Measurements from ENCODE around the gene PCNX3. TPM values are rescaled to one million over a fixed set of nuclear protein-coding genes. Genes with fewer than 3 reads are reported as not detected.
A peak's percentile ranks its signal among the peaks of the same experiment; 100 is the strongest.

PCNX3 gene
- total and polyA plus RNA-seq, 2 of the 13 experiments (the other 11 are each of a cell fraction or from before 2014, with no cell fraction given): 16.2 to 23.0 TPM

DNA sequence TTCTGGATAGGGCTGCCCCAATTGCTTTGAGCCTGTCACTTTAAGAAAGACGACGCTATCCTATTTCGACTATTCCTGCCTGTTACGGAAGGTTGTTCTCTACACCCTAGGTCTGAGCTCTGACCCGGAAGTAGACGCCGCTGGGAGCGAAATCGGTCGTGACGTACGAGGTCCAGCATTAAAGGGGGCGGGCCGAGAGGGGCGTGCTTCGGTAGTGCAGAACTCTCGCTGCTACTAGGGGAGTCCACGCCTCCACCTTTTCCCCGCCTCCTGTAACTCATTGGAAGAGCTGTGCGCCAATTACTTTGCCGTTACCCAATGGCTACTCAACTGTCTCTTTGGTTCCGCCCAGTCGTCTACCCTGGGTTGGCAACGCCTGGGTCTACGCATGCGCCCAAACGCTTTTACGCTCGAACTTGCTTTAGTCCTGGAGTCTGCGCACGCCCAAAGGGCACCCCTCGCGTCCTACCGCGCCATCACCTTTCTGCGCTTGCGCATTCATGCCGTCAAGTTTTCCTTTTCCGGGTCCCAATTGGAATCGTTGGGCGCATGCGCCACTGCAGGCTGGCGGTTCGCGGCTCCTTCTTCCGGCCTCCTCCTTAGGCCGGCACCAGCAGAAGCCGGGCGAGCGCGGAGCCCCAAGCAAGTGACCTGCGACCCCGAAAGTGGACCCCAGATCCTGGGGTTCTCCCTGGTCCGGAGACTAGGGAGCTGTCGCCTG, at the start of gene PCNX3 (continued):
- TF ChIP-seq, protein P1, sequence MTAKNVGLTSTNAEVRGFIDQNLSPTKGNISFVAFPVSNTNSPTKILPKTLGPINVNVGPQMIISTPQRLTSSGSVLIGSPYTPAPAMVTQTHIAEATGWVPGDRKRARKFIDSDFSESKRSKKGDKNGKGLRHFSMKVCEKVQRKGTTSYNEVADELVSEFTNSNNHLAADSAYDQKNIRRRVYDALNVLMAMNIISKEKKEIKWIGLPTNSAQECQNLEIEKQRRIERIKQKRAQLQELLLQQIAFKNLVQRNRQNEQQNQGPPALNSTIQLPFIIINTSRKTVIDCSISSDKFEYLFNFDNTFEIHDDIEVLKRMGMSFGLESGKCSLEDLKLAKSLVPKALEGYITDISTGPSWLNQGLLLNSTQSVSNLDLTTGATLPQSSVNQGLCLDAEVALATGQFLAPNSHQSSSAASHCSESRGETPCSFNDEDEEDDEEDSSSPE (CRISPR knock-in tag; IDR thresholded peaks at IDR 0.05): peak; percentile 29; the same call in 1 of the 2 replicates
- TF ChIP-seq HOXA3 (CRISPR knock-in tag; IDR thresholded peaks at IDR 0.05): peak; percentile 97
- TF ChIP-seq ZNF337 (CRISPR knock-in tag; IDR thresholded peaks at IDR 0.05; ENCODE audit: borderline replicate concordance, low read depth): peak; percentile 38; the same call in 1 of the 2 replicates
- no peak for TF ChIP-seq SRSF1 (optimal IDR thresholded peaks at IDR 0.05; ENCODE audit: low read depth, low read length)
- TF ChIP-seq ZNF570 (CRISPR knock-in tag; IDR thresholded peaks at IDR 0.05; ENCODE audit: borderline replicate concordance): no peak
- peak; percentile 76; the same call in 1 of the 3 replicates for TF ChIP-seq MXI1 (IDR thresholded peaks at IDR 0.05; ENCODE audit: borderline replicate concordance, low read depth, low read length)
- TF ChIP-seq ZNF569 (CRISPR knock-in tag; IDR thresholded peaks at IDR 0.05; ENCODE audit: borderline replicate concordance): no peak
- TF ChIP-seq, protein P2, sequence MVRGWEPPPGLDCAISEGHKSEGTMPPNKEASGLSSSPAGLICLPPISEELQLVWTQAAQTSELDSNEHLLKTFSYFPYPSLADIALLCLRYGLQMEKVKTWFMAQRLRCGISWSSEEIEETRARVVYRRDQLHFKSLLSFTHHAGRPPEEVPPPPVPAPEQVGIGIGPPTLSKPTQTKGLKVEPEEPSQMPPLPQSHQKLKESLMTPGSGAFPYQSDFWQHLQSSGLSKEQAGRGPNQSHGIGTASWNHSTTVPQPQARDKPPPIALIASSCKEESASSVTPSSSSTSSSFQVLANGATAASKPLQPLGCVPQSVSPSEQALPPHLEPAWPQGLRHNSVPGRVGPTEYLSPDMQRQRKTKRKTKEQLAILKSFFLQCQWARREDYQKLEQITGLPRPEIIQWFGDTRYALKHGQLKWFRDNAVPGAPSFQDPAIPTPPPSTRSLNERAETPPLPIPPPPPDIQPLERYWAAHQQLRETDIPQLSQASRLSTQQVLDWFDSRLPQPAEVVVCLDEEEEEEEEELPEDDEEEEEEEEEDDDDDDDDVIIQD (CRISPR knock-in tag; IDR thresholded peaks at IDR 0.05; ENCODE audit: low read depth): no peak
- peak; percentile 92 for TF ChIP-seq GATAD1 (CRISPR knock-in tag; IDR thresholded peaks at IDR 0.05)
- TF ChIP-seq, protein P3, sequence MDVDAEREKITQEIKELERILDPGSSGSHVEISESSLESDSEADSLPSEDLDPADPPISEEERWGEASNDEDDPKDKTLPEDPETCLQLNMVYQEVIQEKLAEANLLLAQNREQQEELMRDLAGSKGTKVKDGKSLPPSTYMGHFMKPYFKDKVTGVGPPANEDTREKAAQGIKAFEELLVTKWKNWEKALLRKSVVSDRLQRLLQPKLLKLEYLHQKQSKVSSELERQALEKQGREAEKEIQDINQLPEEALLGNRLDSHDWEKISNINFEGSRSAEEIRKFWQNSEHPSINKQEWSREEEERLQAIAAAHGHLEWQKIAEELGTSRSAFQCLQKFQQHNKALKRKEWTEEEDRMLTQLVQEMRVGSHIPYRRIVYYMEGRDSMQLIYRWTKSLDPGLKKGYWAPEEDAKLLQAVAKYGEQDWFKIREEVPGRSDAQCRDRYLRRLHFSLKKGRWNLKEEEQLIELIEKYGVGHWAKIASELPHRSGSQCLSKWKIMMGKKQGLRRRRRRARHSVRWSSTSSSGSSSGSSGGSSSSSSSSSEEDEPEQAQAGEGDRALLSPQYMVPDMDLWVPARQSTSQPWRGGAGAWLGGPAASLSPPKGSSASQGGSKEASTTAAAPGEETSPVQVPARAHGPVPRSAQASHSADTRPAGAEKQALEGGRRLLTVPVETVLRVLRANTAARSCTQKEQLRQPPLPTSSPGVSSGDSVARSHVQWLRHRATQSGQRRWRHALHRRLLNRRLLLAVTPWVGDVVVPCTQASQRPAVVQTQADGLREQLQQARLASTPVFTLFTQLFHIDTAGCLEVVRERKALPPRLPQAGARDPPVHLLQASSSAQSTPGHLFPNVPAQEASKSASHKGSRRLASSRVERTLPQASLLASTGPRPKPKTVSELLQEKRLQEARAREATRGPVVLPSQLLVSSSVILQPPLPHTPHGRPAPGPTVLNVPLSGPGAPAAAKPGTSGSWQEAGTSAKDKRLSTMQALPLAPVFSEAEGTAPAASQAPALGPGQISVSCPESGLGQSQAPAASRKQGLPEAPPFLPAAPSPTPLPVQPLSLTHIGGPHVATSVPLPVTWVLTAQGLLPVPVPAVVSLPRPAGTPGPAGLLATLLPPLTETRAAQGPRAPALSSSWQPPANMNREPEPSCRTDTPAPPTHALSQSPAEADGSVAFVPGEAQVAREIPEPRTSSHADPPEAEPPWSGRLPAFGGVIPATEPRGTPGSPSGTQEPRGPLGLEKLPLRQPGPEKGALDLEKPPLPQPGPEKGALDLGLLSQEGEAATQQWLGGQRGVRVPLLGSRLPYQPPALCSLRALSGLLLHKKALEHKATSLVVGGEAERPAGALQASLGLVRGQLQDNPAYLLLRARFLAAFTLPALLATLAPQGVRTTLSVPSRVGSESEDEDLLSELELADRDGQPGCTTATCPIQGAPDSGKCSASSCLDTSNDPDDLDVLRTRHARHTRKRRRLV (CRISPR knock-in tag; IDR thresholded peaks at IDR 0.05): no peak
- TF ChIP-seq, protein P4, sequence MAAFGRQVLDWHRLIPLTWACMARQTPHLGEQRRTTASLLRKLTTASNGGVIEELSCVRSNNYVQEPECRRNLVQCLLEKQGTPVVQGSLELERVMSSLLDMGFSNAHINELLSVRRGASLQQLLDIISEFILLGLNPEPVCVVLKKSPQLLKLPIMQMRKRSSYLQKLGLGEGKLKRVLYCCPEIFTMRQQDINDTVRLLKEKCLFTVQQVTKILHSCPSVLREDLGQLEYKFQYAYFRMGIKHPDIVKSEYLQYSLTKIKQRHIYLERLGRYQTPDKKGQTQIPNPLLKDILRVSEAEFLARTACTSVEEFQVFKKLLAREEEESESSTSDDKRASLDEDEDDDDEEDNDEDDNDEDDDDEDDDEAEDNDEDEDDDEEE (CRISPR knock-in tag; IDR thresholded peaks at IDR 0.05): no peak
- TF ChIP-seq RXRA (CRISPR knock-in tag; IDR thresholded peaks at IDR 0.05): no peak; the same call in 1 of the 2 replicates
- TF ChIP-seq, protein P5, sequence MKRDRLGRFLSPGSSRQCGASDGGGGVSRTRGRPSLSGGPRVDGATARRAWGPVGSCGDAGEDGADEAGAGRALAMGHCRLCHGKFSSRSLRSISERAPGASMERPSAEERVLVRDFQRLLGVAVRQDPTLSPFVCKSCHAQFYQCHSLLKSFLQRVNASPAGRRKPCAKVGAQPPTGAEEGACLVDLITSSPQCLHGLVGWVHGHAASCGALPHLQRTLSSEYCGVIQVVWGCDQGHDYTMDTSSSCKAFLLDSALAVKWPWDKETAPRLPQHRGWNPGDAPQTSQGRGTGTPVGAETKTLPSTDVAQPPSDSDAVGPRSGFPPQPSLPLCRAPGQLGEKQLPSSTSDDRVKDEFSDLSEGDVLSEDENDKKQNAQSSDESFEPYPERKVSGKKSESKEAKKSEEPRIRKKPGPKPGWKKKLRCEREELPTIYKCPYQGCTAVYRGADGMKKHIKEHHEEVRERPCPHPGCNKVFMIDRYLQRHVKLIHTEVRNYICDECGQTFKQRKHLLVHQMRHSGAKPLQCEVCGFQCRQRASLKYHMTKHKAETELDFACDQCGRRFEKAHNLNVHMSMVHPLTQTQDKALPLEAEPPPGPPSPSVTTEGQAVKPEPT (CRISPR knock-in tag; IDR thresholded peaks at IDR 0.05; ENCODE audit: low read depth): no peak
- TF ChIP-seq, protein P6, sequence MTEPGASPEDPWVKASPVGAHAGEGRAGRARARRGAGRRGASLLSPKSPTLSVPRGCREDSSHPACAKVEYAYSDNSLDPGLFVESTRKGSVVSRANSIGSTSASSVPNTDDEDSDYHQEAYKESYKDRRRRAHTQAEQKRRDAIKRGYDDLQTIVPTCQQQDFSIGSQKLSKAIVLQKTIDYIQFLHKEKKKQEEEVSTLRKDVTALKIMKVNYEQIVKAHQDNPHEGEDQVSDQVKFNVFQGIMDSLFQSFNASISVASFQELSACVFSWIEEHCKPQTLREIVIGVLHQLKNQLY (CRISPR knock-in tag; IDR thresholded peaks at IDR 0.05): no peak
- TF ChIP-seq RBFOX2 (IDR thresholded peaks at IDR 0.05; ENCODE audit: low read depth, low read length): peak; percentile 90; the same call in 1 of the 2 replicates
- no peak for TF ChIP-seq ZNF263 (CRISPR knock-in tag; IDR thresholded peaks at IDR 0.05)
- TF ChIP-seq TOE1 (CRISPR knock-in tag; IDR thresholded peaks at IDR 0.05): no peak
